Measurements from ENCODE around the gene PIANP. TPM values are rescaled to one million over a fixed set of nuclear protein-coding genes. Genes with fewer than 3 reads are reported as not detected.
"Not testable (repeated sequence)": the region's sequence is repeated elsewhere in the genome, so short reads cannot be mapped to it uniquely, and the experiment has no call there.

PIANP gene
- total RNA-seq, 1 donor from 2014 or later: 3.2 TPM

DNA sequence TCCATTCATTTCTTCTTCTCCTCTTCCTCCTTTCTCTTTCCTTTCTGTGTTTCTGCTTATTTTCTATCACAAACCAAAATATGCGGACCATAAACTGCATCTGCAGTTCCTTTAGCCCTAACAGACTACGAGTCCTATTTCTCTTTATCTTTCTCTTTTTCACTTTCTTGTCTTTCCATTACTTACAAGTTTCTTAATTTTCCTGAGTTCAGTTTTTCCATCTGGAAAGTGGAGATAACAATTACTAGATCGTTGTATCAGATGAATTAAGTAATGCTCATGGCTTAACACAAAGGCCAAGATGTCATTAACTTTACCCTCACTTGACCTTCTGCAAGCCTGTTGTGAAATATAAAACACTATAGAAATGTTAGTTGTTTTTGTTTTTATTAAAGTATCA, 22.2 kb upstream of the PIANP start:
- no peaks in the 10 kb centered on the region for H3K27me3 Mint-ChIP-seq (ENCODE audit: low read depth)
- TF ChIP-seq, protein P1, sequence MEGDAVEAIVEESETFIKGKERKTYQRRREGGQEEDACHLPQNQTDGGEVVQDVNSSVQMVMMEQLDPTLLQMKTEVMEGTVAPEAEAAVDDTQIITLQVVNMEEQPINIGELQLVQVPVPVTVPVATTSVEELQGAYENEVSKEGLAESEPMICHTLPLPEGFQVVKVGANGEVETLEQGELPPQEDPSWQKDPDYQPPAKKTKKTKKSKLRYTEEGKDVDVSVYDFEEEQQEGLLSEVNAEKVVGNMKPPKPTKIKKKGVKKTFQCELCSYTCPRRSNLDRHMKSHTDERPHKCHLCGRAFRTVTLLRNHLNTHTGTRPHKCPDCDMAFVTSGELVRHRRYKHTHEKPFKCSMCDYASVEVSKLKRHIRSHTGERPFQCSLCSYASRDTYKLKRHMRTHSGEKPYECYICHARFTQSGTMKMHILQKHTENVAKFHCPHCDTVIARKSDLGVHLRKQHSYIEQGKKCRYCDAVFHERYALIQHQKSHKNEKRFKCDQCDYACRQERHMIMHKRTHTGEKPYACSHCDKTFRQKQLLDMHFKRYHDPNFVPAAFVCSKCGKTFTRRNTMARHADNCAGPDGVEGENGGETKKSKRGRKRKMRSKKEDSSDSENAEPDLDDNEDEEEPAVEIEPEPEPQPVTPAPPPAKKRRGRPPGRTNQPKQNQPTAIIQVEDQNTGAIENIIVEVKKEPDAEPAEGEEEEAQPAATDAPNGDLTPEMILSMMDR (IDR thresholded peaks at IDR 0.05): no peak
- no peaks in the 10 kb centered on the region for H3K9me3 Mint-ChIP-seq (ENCODE audit: low read depth)
- H3K4me1 Mint-ChIP-seq (ENCODE audit: low read depth): peaks cover 19% of the 10 kb centered on the region
- H3K4me3 Mint-ChIP-seq (ENCODE audit: unreplicated experiment): no peak overlapping the region
- no peak overlapping the region for H3K27ac Mint-ChIP-seq (ENCODE audit: unreplicated experiment)
- DNase-seq (ENCODE audit: low spot score): no peak
- peaks cover 4% of the 10 kb centered on the region for H3K36me3 Mint-ChIP-seq (ENCODE audit: low read depth)

DNA sequence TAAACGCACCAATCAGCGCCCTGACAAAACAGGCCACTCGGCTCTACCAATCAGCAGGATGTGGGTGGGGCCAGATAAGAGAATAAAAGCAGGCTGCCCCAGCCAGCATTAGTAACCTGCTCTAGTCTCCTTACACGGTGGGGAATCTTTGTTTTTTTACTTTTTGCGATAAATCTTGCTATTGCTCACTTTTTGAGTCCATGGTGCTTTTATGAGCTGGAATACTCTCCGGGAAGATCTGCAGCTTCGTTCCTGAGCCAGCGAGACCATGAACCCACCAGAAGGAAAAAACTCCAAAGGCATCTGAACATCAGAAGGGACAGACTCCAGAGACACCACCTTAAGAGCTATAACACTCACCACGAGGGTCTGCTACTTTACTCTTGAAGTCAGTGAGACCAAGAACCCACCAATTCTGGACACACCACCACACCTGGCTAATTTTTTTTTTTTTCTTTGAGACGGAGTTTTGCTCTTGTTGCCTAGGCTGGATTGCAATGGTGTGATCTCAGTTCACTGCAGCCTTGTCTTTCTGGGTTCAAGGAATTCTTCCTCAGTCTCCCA, 16.3 kb upstream of the PIANP start:
- Mint-ChIP-seq H3K9me3 (ENCODE audit: low read depth) (no peaks in the 10 kb centered on the region), H3K4me3 (ENCODE audit: unreplicated experiment) (no peak overlapping the region), H3K4me1 (ENCODE audit: low read depth) (no peaks in the 10 kb centered on the region), H3K27ac (ENCODE audit: unreplicated experiment) (no peak overlapping the region), H3K27me3 (ENCODE audit: low read depth) (no peaks in the 10 kb centered on the region), H3K36me3 (ENCODE audit: low read depth) (no peaks in the 10 kb centered on the region)
- no peak for DNase-seq (ENCODE audit: low spot score)
- TF ChIP-seq, protein P1 (IDR thresholded peaks at IDR 0.05): no peak

DNA sequence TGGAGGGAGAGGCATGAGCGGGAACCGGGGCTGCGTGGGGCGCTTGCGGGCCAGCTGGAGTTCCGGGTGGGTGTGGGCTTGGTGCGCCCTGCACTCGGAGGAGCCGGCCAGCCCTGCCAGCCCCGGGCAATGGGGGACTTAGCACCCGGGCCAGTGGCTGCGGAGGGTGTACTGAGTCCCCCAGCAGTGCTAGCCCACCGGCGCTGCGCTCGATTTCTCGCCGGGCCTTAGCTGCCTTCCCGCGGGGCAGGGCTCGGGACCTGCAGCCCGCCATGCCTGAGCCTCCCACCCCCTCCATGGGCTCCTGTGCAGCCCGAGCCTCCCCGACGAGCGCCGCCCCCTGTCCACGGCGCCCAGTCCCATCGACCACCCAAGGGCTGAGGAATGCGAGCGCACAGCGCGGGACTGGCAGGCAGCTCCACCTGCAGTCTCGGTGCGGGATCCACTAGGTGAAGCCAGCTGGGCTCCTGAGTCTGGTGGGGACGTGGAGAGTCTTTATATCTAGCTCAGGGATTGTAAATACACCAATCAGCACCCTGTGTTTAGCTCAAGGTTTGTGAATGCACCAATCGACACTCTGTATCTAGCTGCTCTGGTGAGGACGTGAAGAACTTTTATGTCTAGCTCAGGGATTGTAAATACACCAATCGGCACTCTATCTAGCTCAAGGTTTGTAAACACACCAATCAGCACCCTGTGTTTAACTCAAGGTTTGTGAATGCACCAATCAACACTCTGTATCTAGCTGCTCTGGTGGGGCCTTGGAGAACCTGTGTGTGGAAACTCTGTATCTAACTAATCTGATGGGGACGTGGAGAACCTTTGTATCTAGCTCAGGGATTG, 15.6 kb upstream of the PIANP start:
- not testable (repeated sequence) for H3K4me3 Mint-ChIP-seq (ENCODE audit: unreplicated experiment); H3K27me3 Mint-ChIP-seq (ENCODE audit: low read depth); H3K36me3 Mint-ChIP-seq (ENCODE audit: low read depth); DNase-seq (ENCODE audit: low spot score); H3K9me3 Mint-ChIP-seq (ENCODE audit: low read depth); H3K4me1 Mint-ChIP-seq (ENCODE audit: low read depth); H3K27ac Mint-ChIP-seq (ENCODE audit: unreplicated experiment)

DNA sequence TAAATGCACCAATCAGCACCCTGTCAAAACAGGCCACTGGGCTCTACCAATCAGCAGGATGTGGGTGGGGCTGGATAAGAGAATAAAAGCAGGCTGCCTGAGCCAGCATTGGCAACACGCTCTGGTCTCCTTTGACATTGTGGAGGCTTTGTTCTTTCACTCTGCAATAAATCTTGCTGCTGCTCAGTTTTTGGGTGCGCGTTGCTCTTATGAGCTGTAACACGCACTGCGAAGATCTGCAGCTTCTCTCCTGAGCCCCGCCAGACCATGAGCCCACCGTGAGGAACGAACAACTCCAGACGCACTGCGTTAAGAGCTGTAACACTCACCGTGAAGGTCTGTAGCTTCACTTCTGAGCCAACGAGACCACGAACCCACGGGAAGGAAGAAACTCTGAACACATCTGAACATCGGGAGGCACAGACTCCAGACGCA, 8.4 kb upstream of the PIANP start:
- Mint-ChIP-seq H3K9me3 (ENCODE audit: low read depth) (no peaks in the 10 kb centered on the region), H3K27ac (ENCODE audit: unreplicated experiment) (no peak overlapping the region), H3K27me3 (ENCODE audit: low read depth) (peaks cover 6% of the 10 kb centered on the region), H3K4me3 (ENCODE audit: unreplicated experiment) (no peak overlapping the region), H3K4me1 (ENCODE audit: low read depth) (no peaks in the 10 kb centered on the region), H3K36me3 (ENCODE audit: low read depth) (no peaks in the 10 kb centered on the region)
- DNase-seq (ENCODE audit: low spot score): no peak
- TF ChIP-seq, protein P1 (IDR thresholded peaks at IDR 0.05): no peak

DNA sequence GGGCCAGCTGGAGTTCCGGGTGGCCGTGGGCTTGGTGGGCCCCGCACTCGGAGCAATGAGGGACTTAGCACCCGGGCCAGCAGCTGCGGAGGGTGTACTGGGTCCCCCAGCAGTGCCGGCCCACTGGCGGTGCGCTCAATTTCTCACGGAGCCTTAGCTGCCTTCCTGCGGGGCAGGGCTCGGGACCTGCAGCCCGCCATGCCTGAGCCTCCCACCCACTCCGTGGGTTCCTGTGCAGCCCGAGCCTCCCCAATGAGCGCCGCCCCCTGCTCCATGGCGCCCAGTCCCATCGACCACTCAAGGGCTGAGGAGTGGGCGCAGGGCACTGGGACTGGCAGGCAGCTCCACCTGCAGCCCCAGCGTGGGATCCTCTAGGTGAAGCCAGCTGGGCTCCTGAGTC, 7.7 kb upstream of the PIANP start:
- H3K27ac Mint-ChIP-seq (ENCODE audit: unreplicated experiment); H3K9me3 Mint-ChIP-seq (ENCODE audit: low read depth); H3K4me3 Mint-ChIP-seq (ENCODE audit: unreplicated experiment); H3K36me3 Mint-ChIP-seq (ENCODE audit: low read depth); H3K4me1 Mint-ChIP-seq (ENCODE audit: low read depth); DNase-seq (ENCODE audit: low spot score): not testable (repeated sequence)
- H3K27me3 Mint-ChIP-seq (ENCODE audit: low read depth): peaks cover 10% of the 10 kb centered on the region

DNA sequence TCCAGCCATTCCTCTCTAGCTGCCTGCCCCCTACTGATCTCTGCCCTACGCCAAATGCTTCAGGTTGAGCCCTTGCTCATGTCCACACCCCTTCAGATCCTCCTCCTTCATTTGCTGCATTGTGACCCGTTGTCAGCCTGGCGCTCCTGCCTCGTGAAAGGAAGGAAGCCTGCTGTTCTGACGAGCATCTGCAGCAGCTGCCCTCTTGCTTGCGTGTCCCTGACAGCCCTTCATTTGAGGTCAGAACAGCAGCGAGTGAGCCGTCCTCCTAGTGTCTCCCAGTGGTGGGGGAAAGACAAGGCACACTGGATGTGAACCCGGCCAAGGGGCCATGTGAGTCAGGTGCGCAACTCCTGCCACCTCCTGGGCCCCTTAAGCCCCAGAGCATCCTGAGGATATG, 3.0 kb upstream of the PIANP start:
- TF ChIP-seq, protein P1 (IDR thresholded peaks at IDR 0.05): no peak
- Mint-ChIP-seq H3K27me3 (ENCODE audit: low read depth) (peaks cover 24% of the 10 kb centered on the region), H3K36me3 (ENCODE audit: low read depth) (no peaks in the 10 kb centered on the region), H3K4me1 (ENCODE audit: low read depth) (peaks cover 19% of the 10 kb centered on the region), H3K27ac (ENCODE audit: unreplicated experiment) (no peak overlapping the region), H3K4me3 (ENCODE audit: unreplicated experiment) (no peak overlapping the region), H3K9me3 (ENCODE audit: low read depth) (no peaks in the 10 kb centered on the region)
- no peak for DNase-seq (ENCODE audit: low spot score)
